GM18499 (cell line): Measurements from ENCODE around the gene CDR2.
"Not testable (repeated sequence)": the region's sequence is repeated elsewhere in the genome, so short reads cannot be mapped to it uniquely, and the experiment has no call there.

Source experiments
- ATAC-seq: cut with Tn5 transposase; IDR thresholded peaks from one replicate; pipeline ENCODE4 v1.9.1; 2021; ENCODE audit warnings: moderate number of reproducible peaks; ENCODE audit not compliant: insufficient read depth, unreplicated experiment

Gene CDR2

DNA sequence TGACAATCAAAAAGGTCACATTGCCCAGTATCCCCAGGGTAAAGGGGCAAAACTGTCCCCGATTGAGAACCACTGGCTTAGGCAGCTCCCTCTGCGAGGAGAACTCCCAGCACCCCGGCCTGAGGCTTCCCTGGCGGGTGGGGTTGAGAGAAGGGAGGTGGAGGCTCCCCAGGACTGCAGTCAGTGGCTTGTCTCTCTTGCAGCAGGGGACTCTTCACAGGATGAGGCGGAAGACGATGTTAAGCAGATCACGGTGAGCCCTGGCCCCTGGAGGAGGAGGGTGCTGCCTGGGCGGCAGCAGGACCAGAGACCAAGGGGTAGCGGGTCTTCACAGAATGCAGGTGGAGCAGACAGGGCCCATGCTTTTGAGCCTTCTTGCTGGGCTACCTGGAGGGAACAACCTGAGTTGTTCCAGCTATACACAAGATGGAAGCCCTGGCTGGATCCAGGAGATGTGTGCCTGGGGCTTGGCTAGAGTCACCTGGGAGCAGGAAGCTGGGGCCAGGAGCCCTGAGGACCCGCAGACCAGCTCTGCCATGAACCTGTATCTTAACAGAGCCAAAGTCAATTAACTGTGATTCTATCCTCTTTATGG is 60.4 kb downstream of the CDR2 start:
- no peak for ATAC-seq

DNA sequence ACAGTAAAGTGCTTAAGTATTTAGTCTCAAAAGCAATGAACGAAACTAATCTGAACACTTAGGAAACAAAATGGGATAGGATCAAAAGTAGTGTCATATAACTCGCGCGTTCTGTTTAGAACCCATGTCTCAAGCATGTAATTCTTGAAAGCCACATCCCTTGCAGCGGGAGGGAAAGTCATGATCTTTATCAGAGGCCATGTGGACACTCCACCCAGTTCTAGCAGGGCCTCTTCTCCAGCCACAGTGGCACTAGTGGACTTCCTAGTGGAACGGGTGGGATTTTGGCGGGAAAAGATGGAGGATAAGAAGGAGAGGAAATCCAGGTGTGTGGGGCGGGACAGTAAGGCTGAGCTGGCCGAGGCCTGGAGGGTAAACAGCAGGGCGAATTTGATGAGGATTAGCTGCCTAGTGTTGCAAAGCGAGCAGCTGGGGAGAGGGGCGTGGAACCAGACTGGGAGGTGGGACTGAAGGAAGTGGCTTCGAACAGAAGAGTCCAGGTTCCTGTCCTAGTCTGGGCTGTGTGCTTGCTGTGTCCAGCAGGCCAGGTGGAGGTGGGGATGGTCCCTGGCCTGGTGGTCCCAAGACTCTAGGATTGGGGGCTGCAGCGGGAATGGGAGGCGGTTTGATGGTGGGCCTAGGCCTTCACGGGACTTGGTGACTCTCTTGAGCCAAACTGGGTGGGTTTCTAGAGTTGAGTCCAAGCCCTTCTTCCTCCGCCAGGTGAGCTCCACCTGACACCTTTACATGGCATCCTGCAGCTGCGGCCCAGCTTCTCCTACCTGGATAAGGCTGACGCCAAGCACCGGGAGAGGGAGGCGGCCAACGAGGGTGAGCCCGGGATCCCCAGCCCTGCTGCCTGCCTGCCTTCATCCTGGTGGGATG is 61.3 kb downstream of the CDR2 start:
- ATAC-seq: no peak

DNA sequence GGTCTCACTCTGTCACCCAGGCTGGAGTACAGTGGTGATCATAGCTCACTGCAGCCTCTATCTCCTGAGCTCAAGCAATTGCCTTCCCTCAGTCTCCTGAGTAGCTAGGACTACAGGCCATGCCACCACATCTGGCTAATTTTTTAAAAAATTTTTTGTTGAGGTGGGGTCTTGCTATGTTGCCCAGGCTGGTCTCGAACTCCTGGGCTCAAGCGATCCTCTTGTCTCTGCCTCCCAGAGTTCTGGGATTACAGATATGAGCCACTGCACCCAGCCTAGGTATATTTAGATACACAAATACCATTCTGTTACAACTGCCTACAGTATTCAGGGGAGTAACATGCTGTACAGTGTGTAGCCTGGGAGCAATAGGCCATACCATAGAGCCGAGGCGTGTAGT is 62.9 kb downstream of the CDR2 start:
- no peak for ATAC-seq

DNA sequence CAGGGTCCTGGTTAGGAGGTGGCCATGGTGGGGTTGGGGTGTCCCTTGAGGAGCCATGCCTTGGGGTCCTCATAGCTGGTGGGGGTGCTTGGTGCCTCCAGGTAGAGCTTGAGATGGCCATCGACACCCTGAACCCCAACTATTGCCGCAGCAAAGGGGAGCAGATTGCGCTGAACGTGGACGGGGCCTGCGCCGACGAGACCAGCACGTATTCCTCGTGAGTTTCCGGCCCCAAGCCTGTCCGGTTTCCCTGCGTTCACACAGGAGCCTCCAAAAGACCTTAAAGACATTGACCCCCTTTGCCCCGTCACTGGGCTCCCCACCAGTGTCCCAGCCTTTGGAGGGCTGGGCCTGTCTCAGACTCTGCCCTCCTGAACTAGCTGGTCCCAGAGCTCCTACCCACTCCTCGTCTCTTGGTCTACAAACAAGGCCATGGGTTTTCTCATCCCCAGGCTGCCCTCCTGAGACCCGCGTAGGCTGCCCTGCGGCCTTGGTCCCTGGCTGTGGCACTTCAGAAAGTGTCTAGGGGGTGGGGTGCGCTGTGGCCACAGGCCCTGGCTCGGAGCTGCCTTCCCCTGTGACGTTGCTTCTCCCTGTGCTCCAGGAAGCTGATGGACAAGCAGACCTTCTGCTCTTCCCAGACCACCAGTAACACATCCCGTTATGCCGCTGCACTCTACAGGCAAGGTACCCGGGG is 65.4 kb downstream of the CDR2 start:
- no peak for ATAC-seq

DNA sequence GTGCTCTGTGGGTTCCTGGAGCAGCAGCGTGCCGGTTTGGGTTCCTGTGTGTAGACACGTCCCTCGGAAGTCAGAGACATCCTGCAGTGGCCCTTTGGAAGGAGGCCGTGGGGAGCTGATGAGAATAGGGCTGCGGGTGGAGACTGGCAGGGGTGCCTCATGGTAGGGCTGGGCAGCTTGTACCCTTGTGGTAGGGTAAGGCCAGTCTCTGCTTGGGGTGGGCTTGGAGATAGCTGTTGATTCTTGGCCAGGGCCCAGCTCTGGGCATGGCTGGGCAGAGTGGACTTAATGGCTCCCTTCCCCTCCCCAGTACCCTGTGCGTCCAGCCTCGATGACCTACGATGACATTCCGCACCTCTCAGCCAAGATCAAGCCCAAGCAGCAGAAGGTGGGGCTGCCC is 66.6 kb downstream of the CDR2 start:
- ATAC-seq: no peak

DNA sequence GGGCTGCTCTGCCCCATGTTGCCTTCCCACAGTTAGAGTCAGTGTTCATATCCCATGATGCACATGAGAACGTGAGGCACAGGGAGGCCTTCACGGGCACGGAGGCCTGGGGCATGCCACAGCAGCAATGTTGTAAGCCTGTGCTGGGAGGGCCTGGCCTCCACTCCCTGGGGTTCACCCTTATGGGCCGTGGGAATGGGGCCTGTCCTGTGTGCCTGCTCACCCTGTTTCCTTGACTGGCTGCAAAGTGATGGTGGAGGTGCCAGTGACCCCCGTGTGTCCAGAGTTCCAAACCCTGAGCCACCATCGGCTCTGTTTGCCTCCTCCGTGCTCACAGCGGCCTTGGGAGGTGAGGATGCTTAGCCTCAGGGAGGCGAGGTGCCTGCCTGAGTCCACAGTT is 67.6 kb downstream of the CDR2 start:
- no peak for ATAC-seq

DNA sequence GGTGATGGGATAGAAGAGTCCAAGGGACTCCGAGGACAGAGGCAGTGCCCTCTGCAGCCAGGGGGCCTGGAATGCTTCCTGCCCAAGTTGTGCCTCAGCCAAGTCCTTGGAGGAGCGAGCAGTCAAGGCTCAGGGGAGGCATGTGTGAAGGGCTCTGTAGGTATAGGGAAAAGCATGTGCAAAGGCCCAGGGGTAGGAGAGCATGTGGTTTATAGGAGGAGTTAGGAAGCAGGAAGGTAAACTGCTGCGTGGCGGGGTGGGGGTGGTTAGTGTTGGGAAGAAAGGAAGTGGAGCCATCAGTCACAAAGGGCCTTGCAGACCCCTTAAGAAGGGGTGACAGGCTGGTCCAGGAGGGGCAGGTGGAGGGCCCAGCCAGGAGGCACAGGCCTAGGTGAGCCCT is 70.0 kb downstream of the CDR2 start:
- ATAC-seq: no peak

DNA sequence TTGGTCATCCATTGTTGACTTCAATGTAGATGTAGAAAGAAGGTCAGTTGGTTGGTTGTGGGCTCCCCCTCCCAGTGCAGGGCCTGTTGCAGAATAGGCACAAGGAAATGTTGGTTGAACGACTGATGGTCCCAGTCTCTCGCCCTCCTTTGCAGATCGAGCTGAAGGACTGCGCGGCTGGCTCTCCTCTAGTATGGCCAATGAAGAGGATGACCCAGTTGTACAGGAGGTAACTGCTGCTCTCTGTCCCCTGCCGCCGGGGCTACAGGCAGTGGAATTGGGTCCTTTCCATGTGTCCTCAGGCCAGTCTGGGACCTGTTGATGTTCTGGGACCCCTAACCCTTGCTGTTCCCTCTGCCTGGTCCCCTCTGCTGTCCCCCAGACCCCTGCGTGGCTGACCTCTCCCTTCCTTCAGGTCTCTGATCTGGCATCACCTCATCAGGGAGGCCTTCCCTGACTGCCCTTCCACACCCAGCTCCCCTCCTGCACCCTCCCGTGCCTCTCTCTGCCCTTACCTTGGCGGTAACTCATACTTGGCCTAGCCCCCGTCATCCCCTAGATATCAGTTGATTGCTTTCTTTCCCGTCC is 71.5 kb downstream of the CDR2 start:
- ATAC-seq: no peak

DNA sequence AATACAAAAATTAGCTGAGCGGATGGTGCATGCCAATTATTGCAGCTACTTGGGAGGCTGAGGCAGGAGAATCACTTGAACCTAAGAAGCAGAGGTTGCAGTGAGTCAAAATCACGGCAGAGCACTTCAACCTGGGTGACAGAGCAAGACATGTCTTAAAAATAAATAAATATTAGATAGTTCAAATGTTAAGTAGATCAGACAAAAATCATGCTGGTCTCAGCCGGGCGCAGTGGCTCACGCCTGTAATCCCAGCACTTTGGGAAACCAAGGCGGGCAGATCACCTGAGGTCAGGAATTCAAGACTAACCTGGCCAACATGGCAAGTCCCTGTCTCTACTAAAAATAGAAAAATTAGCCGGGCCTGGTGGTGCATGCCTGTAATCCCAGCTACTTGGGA is 73.0 kb downstream of the CDR2 start:
- ATAC-seq: not testable (repeated sequence)

DNA sequence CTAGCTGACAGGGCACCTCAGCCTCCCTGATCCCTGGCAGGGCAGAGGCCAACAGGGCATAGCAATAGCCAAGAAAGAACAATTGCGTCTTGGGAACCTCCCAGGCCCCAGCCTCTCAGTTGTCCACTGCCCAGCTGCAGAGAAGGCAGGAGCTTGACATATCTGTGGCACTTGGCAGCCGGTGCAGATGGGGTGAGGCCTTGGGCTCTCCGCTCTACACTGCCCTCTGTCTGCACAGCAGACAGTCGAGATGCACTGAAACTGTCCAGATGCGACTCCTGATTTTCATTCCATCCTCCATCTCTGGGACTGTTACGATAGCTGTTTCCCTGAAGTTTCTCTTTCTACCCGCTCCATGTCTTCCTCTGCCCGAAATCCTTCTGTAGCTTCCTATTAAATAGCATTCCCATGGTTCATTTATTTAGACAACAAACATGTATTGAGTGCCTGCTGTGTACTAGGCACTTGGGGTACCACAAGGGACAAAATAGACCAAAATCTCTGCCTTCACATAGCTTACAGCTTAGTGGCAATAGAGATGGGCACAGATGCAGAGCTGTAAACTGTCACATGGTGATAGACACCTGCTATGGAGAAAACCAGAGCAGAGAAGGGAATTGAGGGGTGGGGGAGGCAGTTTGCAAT is 73.9 kb downstream of the CDR2 start:
- ATAC-seq: no peak

DNA sequence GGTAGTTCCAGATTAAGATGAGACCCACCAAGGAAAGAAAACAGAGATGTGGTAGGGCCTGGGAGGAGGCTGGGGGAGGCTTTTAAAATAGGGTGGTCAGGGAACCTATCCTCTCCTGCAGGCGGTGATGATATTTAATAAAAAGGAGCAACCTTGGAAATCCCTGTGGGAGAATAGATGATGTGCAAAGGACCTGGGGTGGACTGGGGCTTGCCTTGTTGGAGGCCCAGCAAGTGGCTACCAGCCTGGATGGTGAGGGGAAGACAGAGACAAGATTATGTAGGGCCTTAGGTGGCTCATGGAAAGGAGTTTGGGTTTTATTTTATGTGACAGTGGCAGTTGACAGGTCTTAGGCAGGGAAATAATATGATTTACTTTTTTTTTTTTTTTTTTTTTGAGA is 75.4 kb downstream of the CDR2 start:
- no peak for ATAC-seq

DNA sequence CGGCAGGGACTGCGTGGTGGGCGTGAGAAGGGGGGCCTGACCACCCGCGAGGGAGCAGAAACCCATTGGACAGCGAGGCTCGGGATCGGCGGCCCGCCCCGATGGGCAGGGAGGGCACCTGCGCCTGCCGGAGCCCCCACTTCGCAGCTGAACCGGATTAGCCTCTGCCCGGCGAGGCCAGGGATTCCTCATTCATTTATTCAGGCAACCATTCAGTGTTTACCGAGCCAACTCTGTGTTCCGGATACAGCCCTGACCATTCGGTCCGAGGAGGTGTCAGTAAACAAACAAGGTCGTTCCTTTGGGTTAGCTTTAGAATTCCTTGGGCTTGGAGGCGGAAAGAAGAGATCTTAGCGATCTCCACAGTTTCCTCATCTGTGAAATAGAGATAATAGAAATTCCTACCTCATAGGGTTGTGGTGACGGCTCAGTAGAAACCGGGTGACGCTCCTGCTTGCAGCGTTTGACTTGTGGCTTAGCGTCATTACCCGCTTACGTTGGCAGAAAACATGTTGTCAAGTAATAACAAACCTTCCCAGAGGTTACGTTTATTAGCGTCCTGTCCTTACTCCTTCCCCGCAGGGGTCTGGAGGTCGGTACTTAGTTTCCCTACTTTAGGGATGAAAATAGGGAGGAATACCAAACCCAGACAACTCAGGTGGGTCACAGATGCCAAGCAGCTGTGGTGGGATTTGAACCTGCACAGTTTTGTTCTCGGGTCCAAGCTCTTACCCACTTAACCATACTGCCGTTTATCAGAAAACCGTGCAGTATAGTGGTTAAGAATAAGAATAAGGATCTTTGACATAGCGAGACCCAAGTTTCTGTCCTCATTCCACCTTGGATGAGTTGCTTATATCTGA is 76.3 kb downstream of the CDR2 start:
- ATAC-seq: no peak

DNA sequence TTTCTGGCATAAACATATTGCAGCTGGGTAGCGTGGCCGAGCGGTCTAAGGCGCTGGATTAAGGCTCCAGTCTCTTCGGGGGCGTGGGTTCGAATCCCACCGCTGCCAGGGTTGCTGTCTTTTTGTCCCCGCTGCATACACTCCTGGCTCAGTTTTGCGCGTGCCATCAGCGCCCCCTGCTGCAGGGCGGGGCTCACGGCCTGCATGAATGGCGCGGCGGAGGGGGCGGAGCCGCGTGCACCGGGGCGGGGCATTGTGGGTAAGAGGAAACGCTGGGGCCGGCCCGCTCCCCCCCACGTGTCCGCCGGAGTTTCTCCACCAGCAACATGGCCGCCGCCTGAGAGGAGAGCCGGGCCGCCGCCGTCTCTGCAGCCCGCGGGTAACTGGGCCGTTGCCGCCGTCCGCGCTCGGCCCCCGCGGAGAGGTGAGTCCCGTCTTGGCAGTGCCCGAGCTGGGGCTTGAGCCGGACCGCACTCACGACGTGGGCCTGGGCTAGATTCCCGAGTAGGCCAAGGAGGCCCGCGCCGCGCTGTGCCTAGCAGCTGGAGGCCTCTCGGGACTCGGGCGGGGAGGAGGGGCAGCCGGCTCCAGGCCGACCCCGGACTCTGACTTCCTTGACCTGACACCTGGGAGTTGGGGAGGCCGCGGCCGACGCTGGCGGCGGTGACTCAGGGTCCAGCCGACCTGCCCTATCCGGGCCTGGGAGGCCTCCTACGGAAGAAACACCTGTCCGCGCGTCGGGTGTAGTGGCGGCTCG is 77.1 kb downstream of the CDR2 start, which contains the start of gene POLR3E:
Gene POLR3E, plus strand, starts transcription at position 296 of the 757 bp plus-strand sequence. CDS start 5,560 bp downstream, outside the sequence.
- peak; percentile 57 for ATAC-seq

DNA sequence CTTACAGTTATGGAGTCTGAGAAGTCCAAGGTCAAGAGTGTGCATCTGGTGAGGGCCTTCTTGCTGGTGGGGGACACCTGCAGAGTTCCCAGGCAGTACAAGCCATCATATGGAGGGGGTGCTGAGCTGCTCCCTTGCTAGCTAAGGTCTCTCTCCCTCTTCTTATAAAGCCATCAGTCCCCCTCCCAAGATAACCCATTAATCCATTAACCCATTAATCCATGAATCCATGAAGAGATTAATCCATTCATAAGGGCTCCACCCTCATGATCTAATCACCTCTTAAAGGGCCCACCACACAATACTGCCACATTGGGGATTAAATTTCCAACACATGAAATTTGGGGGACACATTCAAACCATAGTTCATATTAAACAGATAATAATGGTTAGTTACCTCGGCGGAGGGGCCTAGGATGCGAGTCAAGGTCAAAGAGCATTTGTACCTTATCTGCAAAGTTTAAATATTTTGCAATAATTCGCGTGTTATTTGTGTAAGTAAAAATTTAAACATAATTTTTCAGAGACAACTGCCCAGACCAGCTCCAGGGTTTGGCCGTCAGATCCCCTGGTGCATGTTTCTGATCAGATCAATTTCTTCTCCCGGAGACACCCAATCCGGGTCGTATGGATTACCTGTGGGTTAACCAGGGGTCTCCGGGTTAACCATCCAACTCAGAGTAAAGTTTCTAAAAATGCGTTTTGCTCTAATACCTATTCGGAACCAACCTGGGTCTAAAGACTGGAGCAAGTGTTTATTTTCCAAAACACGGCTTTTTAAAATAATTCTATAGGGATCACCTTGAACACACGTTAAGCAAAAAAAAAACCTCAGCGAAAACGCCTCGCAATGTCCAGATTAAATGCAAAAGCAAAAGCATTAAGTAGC is 78.0 kb downstream of the CDR2 start:
- ATAC-seq: no peak
